Gastroesophageal sphincter (tissue), 3 donors: Measurements from ENCODE around the gene FGFR1OP2.

Experiments
- CTCF ChIP-seq, 4 experiments: fragments of 200-600 bp in 2 of 4; fragments of 450-650 bp in 2 of 4; sonication (generic) in 1 of 4; IDR thresholded peaks; one replicate each; pipeline ENCODE4 v1.5.1; 2017 to 2019; ENCODE audit warnings: antibody characterized with exemption in 4 of 4, mild to moderate bottlenecking in 2 of 4, moderate library complexity in 2 of 4
- POLR2A ChIP-seq, 2 donors: fragments of 450-650 bp; IDR thresholded peaks; one replicate each; pipeline ENCODE4 v1.6.1; 2017; ENCODE audit warnings: antibody characterized with exemption in 2 of 2, mild to moderate bottlenecking in 2 of 2, moderate library complexity in 1 of 2
- POLR2AphosphoS5 ChIP-seq: sonication (generic); formaldehyde crosslinking; IDR thresholded peaks from one replicate; pipeline ENCODE4 v1.6.1; 2017; ENCODE audit warnings: antibody characterized with exemption

DNA sequence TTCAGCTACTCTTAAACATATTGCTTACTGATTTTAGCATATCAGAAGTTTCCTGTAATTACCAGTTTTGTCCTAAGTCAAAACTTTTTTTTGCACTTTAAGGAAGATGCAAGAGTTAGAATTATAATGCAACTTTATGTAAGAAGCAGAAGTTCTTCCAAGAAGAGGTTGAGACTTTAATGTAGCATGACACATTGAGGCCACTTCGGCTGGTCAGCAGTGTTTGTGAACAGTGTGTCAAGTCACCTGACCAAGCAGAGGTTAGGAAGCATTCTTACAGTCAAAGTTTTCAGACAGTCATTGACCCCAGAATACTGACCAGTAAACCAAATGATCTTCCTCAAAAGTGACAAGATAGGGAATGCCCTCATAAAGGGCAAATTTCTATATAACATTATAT, 15.2 kb downstream of the FGFR1OP2 start:
- TF ChIP-seq POLR2A (IDR thresholded peaks at IDR 0.05), result no peak
- TF ChIP-seq POLR2AphosphoS5, result no peak
- no peak for TF ChIP-seq CTCF (IDR thresholded peaks at IDR 0.05)
